ENCODE results near the gene TPCN1. TPM values are rescaled to one million over a fixed set of nuclear protein-coding genes. Genes with fewer than 3 reads are reported as not detected.

The TPCN1 gene
- total and polyA plus RNA-seq, 11 donors, result 22.6 to 136 (median 80.5) TPM

DNA sequence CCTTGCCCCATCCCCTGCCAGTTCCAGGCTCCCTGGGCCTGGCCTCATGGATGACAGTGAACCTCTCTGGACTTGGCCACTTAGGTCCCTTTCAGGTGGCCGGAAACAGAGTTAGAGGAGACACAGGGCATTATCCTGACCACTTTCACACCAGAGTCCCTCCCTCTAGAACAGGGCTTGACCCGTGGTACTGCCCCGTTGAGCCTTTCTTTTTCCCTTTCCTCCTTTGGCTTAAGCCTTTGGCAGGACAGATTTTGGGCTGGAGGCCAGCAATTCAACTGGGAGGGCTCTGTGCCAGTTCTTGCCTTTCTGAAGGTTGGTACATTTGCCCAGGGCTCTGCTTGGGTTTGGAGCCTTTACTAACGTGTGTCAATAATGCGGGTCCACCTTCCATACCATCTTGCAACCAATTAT, 22.8 kb downstream of the TPCN1 start:
- DNase-seq (peak; percentile 71 to 83 (median 76)), ATAC-seq (peak; percentile 11 to 47 (median 29))
- TF ChIP-seq POLR2A (IDR thresholded peaks at IDR 0.05), result no peak
- TF ChIP-seq CTCF (IDR thresholded peaks at IDR 0.05), result no peak
- H3K36me3 ChIP-seq, result peaks cover 0 to 48% (median 22%) of the 10 kb centered on the region in 9 donors
- no peaks in the 10 kb centered on the region for H3K27me3 ChIP-seq
- 24 to 38% (median 36%) methylated on average over 5 of the region's 5 CpGs for WGBS, 4 donors
- H3K4me3 ChIP-seq, result peak overlapping the region in 9 of 12 donors; percentile 11 to 49 (median 33)
- intact Hi-C loops (cut with DNase I), result loop anchor here in 2 of 10 donors (1.0 to 2.0 kb wide), 2 partner anchors 18 to 21 kb away; no protein-coding TSS in a partner anchor
- peak overlapping the region; percentile 74 to 94 (median 88) for H3K27ac ChIP-seq
- peaks cover 14 to 95% (median 80%) of the 10 kb centered on the region in 12 donors for H3K4me1 ChIP-seq
- H3K9me3 ChIP-seq, result no peaks in the 10 kb centered on the region

DNA sequence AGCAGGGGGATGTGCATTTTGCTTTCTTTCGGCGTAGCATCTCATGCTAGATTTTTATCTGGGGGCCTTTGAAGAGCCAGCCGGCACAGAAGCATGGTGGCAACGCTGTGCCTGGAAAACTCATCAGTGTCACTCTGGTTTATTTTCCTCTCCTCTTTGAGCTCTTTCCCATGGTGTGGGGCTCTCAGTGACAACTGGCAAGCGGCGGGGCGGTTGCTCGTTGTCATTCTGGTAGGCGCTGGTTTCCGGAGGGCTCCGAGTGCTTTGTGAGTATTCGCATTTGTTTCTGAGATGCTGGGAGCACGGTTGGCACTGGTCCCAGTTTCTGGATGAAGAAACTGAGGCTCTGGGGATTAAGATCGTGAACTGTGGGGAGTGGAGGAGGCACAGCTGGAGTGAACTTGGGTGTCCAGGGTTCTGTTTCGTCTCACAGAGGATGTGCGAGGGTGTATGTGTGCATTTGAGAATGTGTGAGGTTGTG, 23.3 kb downstream of the TPCN1 start:
- Histone ChIP-seq H3K9me3 (no peaks in the 10 kb centered on the region), H3K27me3 (no peaks in the 10 kb centered on the region), H3K4me1 (peaks cover 14 to 92% (median 76%) of the 10 kb centered on the region in 12 donors), H3K36me3 (peaks cover 0 to 51% (median 26%) of the 10 kb centered on the region in 9 donors), H3K27ac (peak overlapping the region; percentile 74 to 94 (median 88)), H3K4me3 (peak overlapping the region in 10 of 12 donors; percentile 10 to 49 (median 30))
- no peak for TF ChIP-seq POLR2A (IDR thresholded peaks at IDR 0.05)
- no peak for TF ChIP-seq CTCF (IDR thresholded peaks at IDR 0.05)
- intact Hi-C loops (cut with DNase I), result loop anchor here in 2 of 10 donors (1.0 to 2.0 kb wide), 2 partner anchors 18 to 22 kb away; no protein-coding TSS in a partner anchor
- 38 to 47% (median 38%) methylated on average over 13 to 16 of the region's 16 CpGs for WGBS, 4 donors
- DNase-seq (peak; percentile 57 to 84 (median 74)), ATAC-seq (peak in 2 of 4 donors; percentile 15 to 38)

- H3K4me3 ChIP-seq, result peak overlapping the region in 9 of 12 donors; percentile 13 to 47 (median 32)
- peaks cover 0 to 58% (median 38%) of the 10 kb centered on the region in 9 donors for H3K36me3 ChIP-seq
- H3K27ac ChIP-seq, result peak overlapping the region; percentile 68 to 94 (median 89)
- H3K9me3 ChIP-seq, result no peaks in the 10 kb centered on the region
- 9 to 19% (median 12%) methylated on average over 19 of the region's 19 CpGs for WGBS, 4 donors
- TF ChIP-seq POLR2A (IDR thresholded peaks at IDR 0.05) (peak in 1 of 2 donors; percentile 2), CTCF (IDR thresholded peaks at IDR 0.05) (no peak)
- ATAC-seq (peak; percentile 59 to 66 (median 64)), DNase-seq (peak; percentile 77 to 87 (median 81))
- intact Hi-C loops (cut with DNase I), result loop anchor here in 2 of 10 donors (1.0 to 2.0 kb wide), 2 partner anchors 13 to 23 kb away; no protein-coding TSS in a partner anchor
- peaks cover 14 to 85% (median 62%) of the 10 kb centered on the region in 12 donors for H3K4me1 ChIP-seq
- no peaks in the 10 kb centered on the region for H3K27me3 ChIP-seq
These were observed 24.6 kb downstream of the TPCN1 start for GRCh38 chr12:113245695-113246477.
